Right lobe of liver (tissue), 4 donors: Measurements from ENCODE around the gene MBOAT1.

Source experiments
- POLR2A ChIP-seq: fragments of 450-650 bp; IDR thresholded peaks from one replicate; pipeline ENCODE4 v1.6.1; 2017; ENCODE audit warnings: antibody characterized with exemption, mild to moderate bottlenecking
- TF ChIP-seq, protein P1 (sequence below), 4 donors: fragments of 200-600 bp in 3 of 4; fragments of 450-650 bp in 1 of 4; IDR thresholded peaks; one replicate each; pipeline versions ENCODE4 v1.5.1 to v1.8.0; 2016 to 2022; ENCODE audit warnings: antibody characterized with exemption in 4 of 4, mild to moderate bottlenecking in 2 of 4
- donor health status: DM: no; HTN: no; CAD: no.
- donor health status: DM: no; HTN: no; CAD: no.
- donor health status: DM: no; HTN: yes; CAD: no.

DNA sequence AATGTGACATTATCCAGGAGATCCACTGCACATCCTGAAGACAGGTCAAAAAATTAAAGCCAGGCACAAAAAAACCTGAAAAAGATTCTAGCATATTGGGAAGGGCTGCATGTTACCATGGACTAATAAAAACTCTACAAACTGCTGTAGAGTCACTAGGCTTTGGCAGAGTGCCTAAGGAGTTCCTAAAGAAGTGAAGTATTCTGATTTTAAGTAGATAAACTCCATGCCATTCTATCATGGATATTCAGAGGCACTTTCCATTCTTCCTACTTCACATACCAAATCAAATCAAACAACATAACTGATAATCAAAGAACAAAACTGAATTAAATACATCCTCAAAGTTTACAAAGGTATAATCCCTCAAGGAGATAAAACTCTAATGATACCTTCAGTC, 3.0 kb upstream of the MBOAT1 start:
- TF ChIP-seq, protein P1, sequence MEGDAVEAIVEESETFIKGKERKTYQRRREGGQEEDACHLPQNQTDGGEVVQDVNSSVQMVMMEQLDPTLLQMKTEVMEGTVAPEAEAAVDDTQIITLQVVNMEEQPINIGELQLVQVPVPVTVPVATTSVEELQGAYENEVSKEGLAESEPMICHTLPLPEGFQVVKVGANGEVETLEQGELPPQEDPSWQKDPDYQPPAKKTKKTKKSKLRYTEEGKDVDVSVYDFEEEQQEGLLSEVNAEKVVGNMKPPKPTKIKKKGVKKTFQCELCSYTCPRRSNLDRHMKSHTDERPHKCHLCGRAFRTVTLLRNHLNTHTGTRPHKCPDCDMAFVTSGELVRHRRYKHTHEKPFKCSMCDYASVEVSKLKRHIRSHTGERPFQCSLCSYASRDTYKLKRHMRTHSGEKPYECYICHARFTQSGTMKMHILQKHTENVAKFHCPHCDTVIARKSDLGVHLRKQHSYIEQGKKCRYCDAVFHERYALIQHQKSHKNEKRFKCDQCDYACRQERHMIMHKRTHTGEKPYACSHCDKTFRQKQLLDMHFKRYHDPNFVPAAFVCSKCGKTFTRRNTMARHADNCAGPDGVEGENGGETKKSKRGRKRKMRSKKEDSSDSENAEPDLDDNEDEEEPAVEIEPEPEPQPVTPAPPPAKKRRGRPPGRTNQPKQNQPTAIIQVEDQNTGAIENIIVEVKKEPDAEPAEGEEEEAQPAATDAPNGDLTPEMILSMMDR (IDR thresholded peaks at IDR 0.05) = no peak
- no peak for TF ChIP-seq POLR2A
